ENCODE measurements around the gene MAJIN.

Gene MAJIN

DNA sequence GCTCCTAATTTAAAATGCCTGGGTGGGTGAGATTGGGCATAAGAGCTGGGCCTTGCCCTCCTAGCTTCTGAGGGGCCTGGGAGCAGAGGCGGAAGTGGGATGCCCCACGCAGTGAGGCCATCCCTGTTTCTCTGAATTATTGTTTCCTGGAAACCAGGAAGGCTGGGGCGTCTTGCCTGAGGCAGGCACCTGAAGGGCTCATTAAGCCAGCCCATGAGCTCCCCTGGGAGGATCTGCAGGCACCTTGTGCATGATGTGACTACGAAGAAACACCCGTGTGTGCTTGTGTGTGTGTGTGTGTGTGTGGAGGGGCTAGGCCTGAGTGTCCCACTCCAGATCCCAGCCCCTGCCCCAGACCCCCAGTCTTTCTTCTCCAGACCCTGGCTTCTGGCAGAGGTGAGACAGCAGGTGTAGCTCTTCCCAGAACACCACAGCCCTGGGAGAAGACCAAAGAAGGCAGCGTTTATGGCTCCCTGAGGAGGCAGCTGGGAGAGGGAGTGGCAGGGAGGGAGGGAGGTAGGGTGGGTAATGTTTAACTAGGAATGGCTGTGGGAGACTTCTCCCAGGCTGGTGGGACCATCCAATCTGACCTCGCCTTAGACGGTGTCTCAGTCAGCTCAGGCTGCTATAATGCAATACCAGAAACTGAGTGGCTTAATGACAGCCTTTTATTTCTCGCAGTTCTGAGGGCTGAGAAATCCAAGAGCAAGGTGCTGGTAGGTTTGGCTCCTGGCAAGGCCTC, 27.0 kb upstream of the MAJIN start:
- TF ChIP-seq ZNF335 (tag by site-specific recombination; conservative IDR thresholded peaks at IDR 0.05) (no peak), ZNF658 (tag by site-specific recombination; IDR thresholded peaks at IDR 0.05) (no peak), RBAK (tag by site-specific recombination; IDR thresholded peaks at IDR 0.05) (no peak), KLF17 (tag by site-specific recombination; IDR thresholded peaks at IDR 0.05) (peak; percentile 76), KLF1 (tag by site-specific recombination; IDR thresholded peaks at IDR 0.05) (peak; percentile 86), ZNF837 (tag by site-specific recombination; IDR thresholded peaks at IDR 0.05) (no peak), WT1 (tag by site-specific recombination; IDR thresholded peaks at IDR 0.05) (peak; percentile 70; the same call in 1 of the 2 replicates), GLIS1 (tag by site-specific recombination; IDR thresholded peaks at IDR 0.05) (peak; percentile 23; the same call in 1 of the 2 replicates), SALL2 (tag by site-specific recombination; IDR thresholded peaks at IDR 0.05; ENCODE audit: borderline replicate concordance) (no peak), ZNF341 (tag by site-specific recombination; IDR thresholded peaks at IDR 0.05; ENCODE audit: low read depth) (0 out of 2 replicates have a peak, but pooled peaks have one; percentile 17)
- TF ChIP-seq, protein P1, sequence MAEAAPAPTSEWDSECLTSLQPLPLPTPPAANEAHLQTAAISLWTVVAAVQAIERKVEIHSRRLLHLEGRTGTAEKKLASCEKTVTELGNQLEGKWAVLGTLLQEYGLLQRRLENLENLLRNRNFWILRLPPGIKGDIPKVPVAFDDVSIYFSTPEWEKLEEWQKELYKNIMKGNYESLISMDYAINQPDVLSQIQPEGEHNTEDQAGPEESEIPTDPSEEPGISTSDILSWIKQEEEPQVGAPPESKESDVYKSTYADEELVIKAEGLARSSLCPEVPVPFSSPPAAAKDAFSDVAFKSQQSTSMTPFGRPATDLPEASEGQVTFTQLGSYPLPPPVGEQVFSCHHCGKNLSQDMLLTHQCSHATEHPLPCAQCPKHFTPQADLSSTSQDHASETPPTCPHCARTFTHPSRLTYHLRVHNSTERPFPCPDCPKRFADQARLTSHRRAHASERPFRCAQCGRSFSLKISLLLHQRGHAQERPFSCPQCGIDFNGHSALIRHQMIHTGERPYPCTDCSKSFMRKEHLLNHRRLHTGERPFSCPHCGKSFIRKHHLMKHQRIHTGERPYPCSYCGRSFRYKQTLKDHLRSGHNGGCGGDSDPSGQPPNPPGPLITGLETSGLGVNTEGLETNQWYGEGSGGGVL (tag by site-specific recombination; IDR thresholded peaks at IDR 0.05): peak; percentile 26; the same call in 1 of the 2 replicates
- CTCF ChIA-PET: interaction anchor here (0.5 to 3.7 kb wide), 5 partner anchors 14 to 179 kb away, joined by 3 to 15 read pairs (median 4); partner anchors contain the start of gene ARL2
- Histone ChIP-seq H3K36me3 (ENCODE audit: control insufficient read depth in 2 of 2, insufficient read depth in 1 of 2, low read length in 2 of 2) (no peaks in the 10 kb centered on the region), H3K27ac (ENCODE audit: extremely low read depth, low read depth, low read length) (no peak overlapping the region), H3K9me3 (ENCODE audit: control insufficient read depth, insufficient read depth, low read depth, low read length) (no peaks in the 10 kb centered on the region), H3K4me3 (ENCODE audit: low read depth, low read length) (no peak overlapping the region), H3K4me1 (ENCODE audit: control insufficient read depth, insufficient read depth, low read length) (no peaks in the 10 kb centered on the region)
- POLR2A ChIA-PET: interaction anchor here (0.6 kb wide), 1 partner anchor 14 kb away, joined by 4 read pairs; no protein-coding TSS in a partner anchor

GRCh38 chr11:64998141-64998540, 26.2 kb upstream of the MAJIN start:
- Histone ChIP-seq H3K27ac (ENCODE audit: extremely low read depth, low read depth, low read length) (no peak overlapping the region), H3K9me3 (ENCODE audit: control insufficient read depth, insufficient read depth, low read depth, low read length) (no peaks in the 10 kb centered on the region), H3K36me3 (ENCODE audit: control insufficient read depth in 2 of 2, insufficient read depth in 1 of 2, low read length in 2 of 2) (no peaks in the 10 kb centered on the region), H3K4me1 (ENCODE audit: control insufficient read depth, insufficient read depth, low read length) (no peaks in the 10 kb centered on the region), H3K4me3 (ENCODE audit: low read depth, low read length) (no peak overlapping the region)
- ChIA-PET CTCF (interaction anchor here (0.5 to 3.7 kb wide), 6 partner anchors 14 to 180 kb away, joined by 3 to 15 read pairs (median 4); partner anchors contain the start of gene ARL2), POLR2A (interaction anchor here (0.6 kb wide), 1 partner anchor 72 kb away, joined by 8 read pairs; no protein-coding TSS in a partner anchor)
- TF ChIP-seq TRIM28 (IDR thresholded peaks at IDR 0.05; ENCODE audit: borderline replicate concordance, low read length): no peak
- peak; percentile 99 for TF ChIP-seq ZBTB17 (tag by site-specific recombination; IDR thresholded peaks at IDR 0.05)
- TF ChIP-seq KLF10 (tag by site-specific recombination; IDR thresholded peaks at IDR 0.05): no peak
- TF ChIP-seq ZNF23 (tag by site-specific recombination; IDR thresholded peaks at IDR 0.05; ENCODE audit: borderline replicate concordance): peak; percentile 96

DNA sequence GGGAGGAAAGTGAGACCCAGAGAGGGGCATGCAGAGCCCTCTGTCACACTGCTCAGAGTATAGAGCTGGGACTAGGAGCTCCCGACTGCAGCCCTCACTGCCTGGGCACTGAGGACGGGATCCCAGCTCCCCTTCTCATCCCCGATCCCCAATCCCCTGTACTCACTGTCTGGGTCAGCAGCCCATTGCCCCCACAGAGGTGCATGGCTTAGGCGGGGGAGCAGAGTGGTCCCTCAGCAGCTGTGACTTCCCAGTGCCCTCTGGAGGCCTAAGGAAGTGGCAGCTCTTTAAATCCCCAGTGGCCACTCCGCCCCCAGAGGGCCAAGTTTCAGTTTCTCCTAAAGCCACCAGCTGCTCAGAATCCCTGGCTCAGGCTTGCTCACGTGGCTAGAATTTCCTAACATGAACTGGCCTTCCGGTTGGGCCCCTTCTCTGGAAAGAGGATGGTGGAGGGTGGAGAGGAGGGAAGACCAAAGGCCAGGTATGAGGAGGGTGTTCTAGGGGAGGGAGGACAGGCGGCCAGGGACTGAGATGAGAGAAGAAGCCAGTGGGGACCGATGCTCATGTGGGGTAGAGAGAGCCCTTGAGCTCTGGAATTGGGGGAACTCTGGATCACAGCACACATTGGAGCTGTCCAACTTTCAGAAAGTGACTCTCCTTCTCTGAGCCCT, 24.9 kb upstream of the MAJIN start, which contains the start of gene BATF2:
Gene BATF2 (minus strand): TSS at position 262 of the 671 bp plus-strand sequence. CDS start 57 bp downstream, at position 205.
- H3K4me3 ChIP-seq (ENCODE audit: low read depth, low read length): no peak within 1 kb of the TSS
- H3K36me3 ChIP-seq (ENCODE audit: control insufficient read depth in 2 of 2, insufficient read depth in 1 of 2, low read length in 2 of 2): no peaks in the 10 kb centered on the region
- ChIA-PET POLR2A (interaction anchor here (0.6 to 1.7 kb wide), 5 partner anchors 10 to 1483 kb away, joined by 3 to 4 read pairs (median 3); partner anchors contain the start of genes PPP2R5B and ZNHIT2), CTCF (interaction anchor here (0.5 to 3.7 kb wide), 17 partner anchors 16 to 194 kb away, joined by 3 to 15 read pairs (median 4); partner anchors contain the start of genes ARL2, CDC42BPG and MAP4K2)
- H3K4me1 ChIP-seq (ENCODE audit: control insufficient read depth, insufficient read depth, low read length): no peaks in the 10 kb centered on the region
- no peaks in the 10 kb centered on the region for H3K9me3 ChIP-seq (ENCODE audit: control insufficient read depth, insufficient read depth, low read depth, low read length)
- H3K27ac ChIP-seq (ENCODE audit: extremely low read depth, low read depth, low read length): no peak within 1 kb of the TSS
- peak; percentile 32 for TF ChIP-seq SP2 (tag by site-specific recombination; IDR thresholded peaks at IDR 0.05)
- peak; percentile 30; the same call in 1 of the 2 replicates for TF ChIP-seq ZBTB17 (tag by site-specific recombination; IDR thresholded peaks at IDR 0.05)
- peak; percentile 52; the same call in 1 of the 2 replicates for TF ChIP-seq PATZ1 (tag by site-specific recombination; IDR thresholded peaks at IDR 0.05)
- 0 out of 2 replicates have a peak, but pooled peaks have one; percentile 12 for TF ChIP-seq ZFHX2 (tag by site-specific recombination; conservative IDR thresholded peaks at IDR 0.05)
- peak; percentile 55 for TF ChIP-seq GLIS1 (tag by site-specific recombination; IDR thresholded peaks at IDR 0.05)
- TF ChIP-seq ZFP69B (tag by site-specific recombination; IDR thresholded peaks at IDR 0.05): no peak
- TF ChIP-seq, protein P2, sequence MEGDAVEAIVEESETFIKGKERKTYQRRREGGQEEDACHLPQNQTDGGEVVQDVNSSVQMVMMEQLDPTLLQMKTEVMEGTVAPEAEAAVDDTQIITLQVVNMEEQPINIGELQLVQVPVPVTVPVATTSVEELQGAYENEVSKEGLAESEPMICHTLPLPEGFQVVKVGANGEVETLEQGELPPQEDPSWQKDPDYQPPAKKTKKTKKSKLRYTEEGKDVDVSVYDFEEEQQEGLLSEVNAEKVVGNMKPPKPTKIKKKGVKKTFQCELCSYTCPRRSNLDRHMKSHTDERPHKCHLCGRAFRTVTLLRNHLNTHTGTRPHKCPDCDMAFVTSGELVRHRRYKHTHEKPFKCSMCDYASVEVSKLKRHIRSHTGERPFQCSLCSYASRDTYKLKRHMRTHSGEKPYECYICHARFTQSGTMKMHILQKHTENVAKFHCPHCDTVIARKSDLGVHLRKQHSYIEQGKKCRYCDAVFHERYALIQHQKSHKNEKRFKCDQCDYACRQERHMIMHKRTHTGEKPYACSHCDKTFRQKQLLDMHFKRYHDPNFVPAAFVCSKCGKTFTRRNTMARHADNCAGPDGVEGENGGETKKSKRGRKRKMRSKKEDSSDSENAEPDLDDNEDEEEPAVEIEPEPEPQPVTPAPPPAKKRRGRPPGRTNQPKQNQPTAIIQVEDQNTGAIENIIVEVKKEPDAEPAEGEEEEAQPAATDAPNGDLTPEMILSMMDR (tag by site-specific recombination; IDR thresholded peaks at IDR 0.05): peak; percentile 89
- TF ChIP-seq MZF1 (tag by site-specific recombination; IDR thresholded peaks at IDR 0.05; ENCODE audit: borderline replicate concordance): peak; percentile 94

All from HEK293 (cell line).